Stimulated activated CD8-positive, alpha-beta memory T cell treated with anti-CD3 and anti-CD28 coated beads, Interleukin-7, amount 100 ng/mL, for 24 hours (primary cell): ENCODE data around the gene DOCK1.

Source experiments
- DNase-seq: peaks from one replicate; pipeline ENCODE4 v3.0.0-alpha.2; 2020; ENCODE audit warnings: low read depth

DOCK1 gene

DNA sequence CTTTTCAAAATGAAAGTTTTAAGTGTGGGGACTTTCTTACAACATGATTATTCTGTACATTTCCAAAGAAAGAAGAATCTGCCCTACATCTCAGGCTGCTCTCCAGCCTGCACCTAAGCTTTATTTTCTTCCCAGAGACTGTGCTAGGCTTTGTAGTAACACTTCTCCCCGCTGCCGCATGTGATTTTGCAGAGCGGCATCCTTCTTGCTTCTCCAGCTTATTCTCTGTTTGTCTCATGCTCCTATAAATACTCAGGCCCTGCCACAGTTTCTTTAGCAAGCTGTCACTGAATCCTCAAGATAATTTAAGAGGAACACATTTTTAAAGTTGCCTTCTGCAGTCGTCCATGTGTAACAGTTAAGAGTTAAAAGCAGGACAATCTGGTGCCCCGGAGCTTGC is 237.6 kb downstream of the DOCK1 start:
- no peak for DNase-seq

DNA sequence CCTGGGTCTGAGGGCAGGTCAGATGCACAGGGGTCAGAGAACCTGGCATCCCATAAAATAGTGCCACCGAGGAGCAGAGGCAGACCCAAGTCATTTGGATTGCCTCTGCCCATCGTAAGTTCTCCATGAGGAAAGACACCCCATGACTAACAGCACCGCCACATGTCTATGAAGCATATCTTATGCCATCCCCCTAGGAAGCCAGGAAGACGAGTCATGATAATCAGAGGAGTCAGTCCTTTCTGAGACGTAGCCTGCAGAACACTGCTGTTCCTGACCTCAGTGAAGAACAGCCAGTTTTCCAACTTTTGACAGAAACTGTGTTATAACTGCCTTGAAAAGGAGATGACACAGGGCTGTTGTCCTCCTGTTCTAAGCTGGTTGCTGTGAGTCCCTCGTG is 239.9 kb downstream of the DOCK1 start:
- no peak for DNase-seq

- no peak for DNase-seq
Measured at GRCh38 chr10:127146661-127147060, 241.4 kb downstream of the DOCK1 start.

- DNase-seq: no peak
Measured at GRCh38 chr10:127148066-127148932, 243.1 kb downstream of the DOCK1 start.

DNA sequence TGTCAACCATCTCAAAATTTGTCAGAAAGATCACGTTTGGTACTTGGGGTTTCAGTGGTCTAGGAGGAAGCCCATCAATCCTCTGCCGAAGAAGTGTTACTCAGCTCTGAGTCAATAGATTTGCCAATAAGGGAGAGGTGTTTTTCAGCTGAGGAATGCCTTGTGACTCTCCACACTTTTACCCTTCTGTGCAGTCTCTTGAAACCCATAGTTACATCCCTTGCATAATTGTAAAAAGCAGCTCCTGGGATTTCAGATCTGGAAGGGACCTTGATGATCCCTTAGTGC is 243.6 kb downstream of the DOCK1 start:
- no peak for DNase-seq

GRCh38 chr10:127149501-127150081 is 244.4 kb downstream of the DOCK1 start:
- DNase-seq: no peak

- DNase-seq: no peak
Measured at GRCh38 chr10:127150136-127150535, 244.9 kb downstream of the DOCK1 start.

DNA sequence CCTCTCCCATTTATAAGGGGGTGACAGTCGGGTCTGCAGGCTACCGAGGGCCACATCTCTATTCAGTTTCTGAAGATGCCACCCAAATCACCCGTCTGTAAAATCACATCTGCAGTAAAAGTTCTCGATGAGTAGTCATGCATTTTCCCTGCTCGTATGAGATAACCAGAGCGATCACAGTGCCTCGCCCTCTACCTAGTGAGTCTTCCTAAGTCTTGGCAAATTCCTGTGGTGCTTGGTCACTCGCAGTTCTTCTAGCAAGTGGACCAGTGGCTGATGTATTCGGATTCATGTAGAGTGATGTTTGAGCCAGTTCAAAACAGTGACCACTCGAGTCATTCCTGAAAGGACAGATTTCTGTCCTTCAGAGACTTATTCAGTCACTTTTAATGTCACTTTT is 246.3 kb downstream of the DOCK1 start:
- no peak for DNase-seq

DNA sequence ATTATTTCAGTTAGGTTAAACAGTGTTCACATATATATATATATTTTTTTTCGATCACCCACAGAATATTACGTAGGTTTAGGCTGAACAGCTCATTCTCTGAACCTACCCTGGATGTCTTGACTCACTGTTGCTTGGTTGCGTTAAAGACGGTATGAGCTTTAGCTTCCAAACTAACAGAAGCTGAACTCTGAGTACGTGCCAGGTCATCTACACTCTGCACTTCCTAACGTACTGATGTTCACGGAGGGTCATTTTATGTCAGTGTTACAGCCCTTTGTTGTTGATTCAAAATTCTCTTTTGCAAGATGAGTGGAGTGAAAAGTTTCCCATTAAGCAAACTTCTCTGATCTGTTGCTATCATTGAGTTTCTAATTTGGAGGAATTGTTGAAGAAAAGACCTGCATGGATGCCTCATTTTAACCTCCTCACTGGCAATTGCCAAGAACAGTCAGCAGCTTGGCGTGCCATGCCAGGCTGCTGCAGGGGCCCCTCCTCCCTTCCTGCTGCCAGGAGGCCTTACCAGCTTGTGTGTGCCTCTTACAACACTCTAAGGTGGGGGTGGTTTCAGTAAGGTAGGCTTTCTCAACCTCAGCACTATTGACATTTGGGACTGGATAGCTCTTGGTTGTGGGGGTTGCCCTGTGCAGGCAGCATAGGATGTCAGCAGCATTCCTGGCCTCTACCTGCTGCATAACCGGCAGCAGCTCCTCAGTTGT is 246.9 kb downstream of the DOCK1 start:
- DNase-seq: no peak

DNA sequence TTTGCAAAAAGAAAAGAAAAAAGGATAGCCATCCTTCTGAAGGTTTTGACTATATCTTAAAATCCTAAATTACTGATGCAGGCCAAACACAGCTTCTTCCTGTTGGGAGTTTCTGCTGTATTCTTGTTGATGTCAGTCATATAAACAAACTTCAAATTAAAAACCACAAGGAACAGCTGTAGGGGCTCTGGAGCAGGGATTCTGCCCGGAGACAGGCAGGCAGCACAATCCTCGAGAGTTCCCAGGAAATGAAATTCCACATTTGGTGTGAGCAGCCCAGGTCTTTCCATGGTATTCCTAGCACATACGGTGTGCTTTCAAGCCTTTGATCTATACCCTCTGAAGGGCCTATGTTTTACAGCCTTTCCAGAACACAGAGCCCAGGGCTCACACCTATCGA is 248.0 kb downstream of the DOCK1 start:
- no peak for DNase-seq

DNA sequence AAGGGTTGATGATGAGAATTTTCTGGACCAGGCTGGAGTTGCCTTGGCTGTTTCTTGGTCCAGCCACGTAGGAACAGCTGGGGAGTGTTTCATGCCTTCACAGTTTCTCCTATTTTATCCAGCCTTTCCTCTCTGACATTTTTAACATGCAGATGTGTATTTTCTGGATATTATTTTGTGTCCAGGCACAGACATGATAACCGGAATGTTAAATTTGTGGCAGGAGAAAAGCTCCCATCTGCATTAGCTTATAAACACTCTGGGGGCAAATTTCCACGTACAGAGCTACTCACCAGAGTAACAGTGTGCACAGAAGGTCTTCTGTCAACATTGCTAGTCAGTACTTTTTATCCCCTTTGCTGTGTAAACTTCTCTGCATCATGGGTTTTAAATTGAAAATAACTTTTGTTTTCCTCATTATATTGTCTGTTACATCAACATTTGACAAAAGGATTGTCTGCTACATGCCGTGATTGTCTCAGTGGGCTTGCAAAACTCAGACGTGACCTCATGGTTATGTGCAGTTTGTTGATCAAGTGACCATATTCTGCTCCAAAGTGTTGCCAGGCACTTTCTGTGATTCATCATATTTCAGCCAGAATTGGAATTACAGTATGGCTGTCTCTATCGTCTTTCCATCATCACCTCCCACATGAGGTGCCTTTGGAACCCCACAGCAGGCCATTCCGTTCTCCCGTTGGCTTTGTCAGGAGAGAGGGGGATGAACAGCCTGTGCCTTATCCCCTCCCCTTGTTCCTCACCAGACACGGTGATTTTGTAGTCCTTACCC is 249.8 kb downstream of the DOCK1 start:
- no peak for DNase-seq

- no peak for DNase-seq
Measured at GRCh38 chr10:127157089-127157488, 251.9 kb downstream of the DOCK1 start.

DNA sequence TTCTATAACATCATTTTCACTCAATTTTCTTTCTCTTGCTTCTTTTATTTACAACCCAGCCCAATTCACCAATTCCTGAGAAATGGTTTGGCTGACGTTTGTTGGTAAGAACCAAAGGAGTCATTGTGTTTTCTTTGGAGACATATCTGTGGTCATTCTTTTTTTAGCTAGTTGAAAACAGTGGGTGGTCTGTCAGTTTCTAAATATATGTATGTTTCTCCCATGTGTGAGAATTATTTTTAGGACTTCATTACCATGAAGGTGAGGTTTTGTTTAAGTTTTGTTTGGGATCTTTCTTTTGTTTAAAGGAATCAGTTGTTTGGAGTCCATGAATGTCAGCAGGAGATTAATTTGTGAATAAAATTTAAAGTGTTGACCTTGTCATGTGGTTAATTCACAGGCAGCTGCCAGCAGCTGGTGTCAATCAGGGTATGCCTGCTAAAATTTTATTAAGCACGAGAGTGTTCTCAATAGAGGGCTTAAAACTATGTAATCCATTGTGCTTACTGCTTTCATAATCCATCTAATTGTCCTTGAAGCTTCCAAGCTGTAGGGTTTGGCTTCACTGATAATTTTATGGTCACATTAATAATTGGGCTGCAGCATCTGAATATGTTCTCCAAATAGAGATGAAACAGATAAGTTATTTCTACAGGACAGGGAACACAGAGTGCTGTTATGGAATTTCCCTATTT is 252.4 kb downstream of the DOCK1 start:
- no peak for DNase-seq

GRCh38 chr10:127158662-127159061 is 253.4 kb downstream of the DOCK1 start:
- no peak for DNase-seq

- DNase-seq: no peak
Measured at GRCh38 chr10:127159648-127160245, 254.5 kb downstream of the DOCK1 start.

DNA sequence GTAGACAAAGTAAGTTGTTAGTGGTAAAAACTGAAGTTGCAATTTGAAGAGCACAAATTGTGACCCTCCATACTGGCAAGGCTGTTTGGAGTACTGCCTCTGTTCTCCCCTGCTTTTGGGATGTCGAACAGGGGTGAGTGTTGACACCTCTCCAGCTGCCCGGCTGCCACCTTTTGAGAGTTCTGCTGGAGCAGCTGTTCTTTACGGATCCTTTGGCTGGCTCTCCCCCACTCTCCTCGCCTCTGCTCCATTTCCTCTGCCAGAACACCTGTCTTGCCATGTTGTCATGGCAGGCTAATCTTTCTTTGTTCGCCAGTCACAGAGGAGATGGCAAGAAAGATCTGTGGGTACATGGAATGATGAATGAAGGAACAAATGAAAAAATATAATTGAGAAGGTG is 256.3 kb downstream of the DOCK1 start:
- no peak for DNase-seq

GRCh38 chr10:127162841-127163240 is 257.6 kb downstream of the DOCK1 start:
- DNase-seq: no peak

DNA sequence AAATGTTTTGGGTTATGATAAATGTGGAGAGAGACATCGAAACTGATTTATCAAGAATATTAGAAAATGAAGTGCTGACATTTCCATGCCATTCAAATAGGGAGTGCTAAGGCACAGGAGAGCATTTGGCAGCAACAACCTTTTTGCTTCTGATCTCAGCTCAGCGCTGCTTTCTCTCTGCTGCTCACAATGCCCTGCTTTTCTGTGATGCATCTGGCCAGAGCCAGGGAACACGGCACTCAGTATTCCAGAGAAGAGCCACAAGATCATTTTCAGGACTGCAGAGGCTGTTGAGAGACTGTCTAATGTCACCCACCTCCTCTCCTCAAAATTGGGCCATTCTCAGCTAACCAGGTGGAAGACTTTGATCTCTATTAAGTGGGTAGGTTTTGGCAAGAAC is 263.0 kb downstream of the DOCK1 start:
- DNase-seq: no peak

DNA sequence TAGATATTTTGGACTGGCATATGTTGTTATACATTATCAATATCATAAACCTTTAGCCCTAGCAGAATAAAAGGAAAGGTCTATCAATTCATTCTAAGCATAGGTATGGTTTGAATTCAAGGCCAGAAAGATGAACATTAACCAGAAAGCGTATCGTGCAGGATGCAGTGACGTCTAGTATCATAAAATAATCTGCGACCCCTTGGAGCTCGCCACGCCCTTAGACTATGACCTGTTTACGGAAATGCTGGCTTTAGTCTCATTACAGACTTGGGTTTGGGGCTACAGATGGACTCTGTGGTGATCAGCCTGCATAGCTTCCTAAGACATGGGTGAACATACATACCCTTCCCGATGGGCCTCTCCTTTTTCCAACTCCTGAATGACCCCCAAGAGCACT is 269.6 kb downstream of the DOCK1 start:
- no peak for DNase-seq

- no peak for DNase-seq
Measured at GRCh38 chr10:127175357-127176110, 270.3 kb downstream of the DOCK1 start.

DNA sequence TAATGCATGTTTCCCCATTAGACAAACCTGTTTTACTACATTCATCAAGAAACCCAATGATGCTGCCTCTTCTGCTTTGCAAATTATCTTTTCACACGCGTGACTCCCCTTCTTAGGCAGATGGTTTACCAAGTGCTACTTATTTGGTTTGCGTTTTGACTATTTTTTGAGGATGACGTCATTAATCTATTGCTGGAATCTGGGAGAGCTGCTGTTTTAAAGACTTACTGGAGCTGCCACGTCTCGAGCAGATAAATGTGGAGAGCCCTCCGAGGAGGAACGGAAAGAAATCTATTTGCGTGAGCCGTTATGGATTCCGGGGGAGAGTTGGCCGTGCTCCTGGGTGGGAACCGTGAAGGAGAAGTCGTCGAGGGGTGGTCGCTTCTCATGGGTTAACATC is 271.4 kb downstream of the DOCK1 start:
- DNase-seq: no peak
